ENCODE results near the gene INSC. TPM values are rescaled to one million over a fixed set of nuclear protein-coding genes. Genes with fewer than 3 reads are reported as not detected.

Gene INSC
- total and polyA plus RNA-seq, 9 of the 15 experiments (the other 6 are each of a cell fraction or from before 2014, with no cell fraction given): not detected

- ATAC-seq: no peak
- Histone ChIP-seq H3K27me3 (ENCODE audit: control insufficient read depth in 2 of 2, insufficient read depth in 2 of 2, low read length in 2 of 2) (peaks cover 0 to 5% of the 10 kb centered on the region in 2 experiments; a peak in 1 of 5 replicates), H3K9me1 (ENCODE audit: control insufficient read depth, insufficient read depth, low read length) (no peaks in the 10 kb centered on the region), H3K9ac (ENCODE audit: insufficient read depth in 1 of 2, low read depth in 2 of 2, low read length in 2 of 2) (no peak overlapping the region), H3K27ac (ENCODE audit: extremely low read depth, low read depth, low read length) (no peak overlapping the region), H3K4me1 (replicated peaks in 1 of 2; ENCODE audit: control insufficient read depth in 2 of 2, insufficient read depth in 2 of 2, low read length in 2 of 2) (no peaks in the 10 kb centered on the region), H3K4me2 (ENCODE audit: insufficient read depth, low read length) (no peak overlapping the region), H2AFZ (ENCODE audit: low read depth, low read length) (no peak overlapping the region), H4K20me1 (replicated peaks; ENCODE audit: control insufficient read depth, insufficient read depth, low read length) (no peaks in the 10 kb centered on the region), H3K4me3 (no peak overlapping the region), H3K9me3 (replicated peaks; ENCODE audit: control insufficient read depth, insufficient read depth, low read depth, low read length) (no peaks in the 10 kb centered on the region), H3K36me3 (ENCODE audit: control insufficient read depth, insufficient read depth, low read length) (no peaks in the 10 kb centered on the region), H3K79me2 (ENCODE audit: control insufficient read depth, insufficient read depth, low read length) (no peaks in the 10 kb centered on the region)
- POLR2A ChIA-PET: interaction anchor here (0.6 to 0.9 kb wide), 3 partner anchors 17 to 464 kb away, joined by 3 read pairs; no protein-coding TSS in a partner anchor
- intact Hi-C loops (cut with micrococcal nuclease) (no loop called here), in situ Hi-C loops (cut with MboI) (no loop called here)
- no peak for DNase-seq (ENCODE audit: extremely low read depth in 1 of 4, low spot score in 3 of 4)
- WGBS (ENCODE audit: insufficient coverage, low coverage, missing lambda C conversion rate): 0% methylated on average over 4 of the region's 4 CpGs
- BruUV-seq (replicated peaks): no TSS peak
- no peak for FAIRE-seq
- TF ChIP-seq LCOR (CRISPR knock-in tag; IDR thresholded peaks at IDR 0.05): no peak
- CTCF ChIA-PET (ENCODE audit: low intra/inter-chr PET ratio): no interaction called here
These were observed 6.8 kb upstream of the INSC start for GRCh38 chr11:15107730-15108515.

- no peaks in the 10 kb centered on the region for H3K79me2 ChIP-seq (ENCODE audit: control insufficient read depth, insufficient read depth, low read length)
- no peaks in the 10 kb centered on the region for H4K20me1 ChIP-seq (replicated peaks; ENCODE audit: control insufficient read depth, insufficient read depth, low read length)
- no peaks in the 10 kb centered on the region for H3K36me3 ChIP-seq (ENCODE audit: control insufficient read depth, insufficient read depth, low read length)
- H3K27ac ChIP-seq (ENCODE audit: extremely low read depth, low read depth, low read length): no peak overlapping the region
- no TSS peak for BruUV-seq (replicated peaks)
- no peak for DNase-seq (ENCODE audit: extremely low read depth in 1 of 4, low spot score in 3 of 4)
- CTCF ChIA-PET (ENCODE audit: low intra/inter-chr PET ratio): no interaction called here
- H3K4me2 ChIP-seq (ENCODE audit: insufficient read depth, low read length): no peak overlapping the region
- no peaks in the 10 kb centered on the region for H3K9me1 ChIP-seq (ENCODE audit: control insufficient read depth, insufficient read depth, low read length)
- H3K4me1 ChIP-seq (replicated peaks in 1 of 2; ENCODE audit: control insufficient read depth in 2 of 2, insufficient read depth in 2 of 2, low read length in 2 of 2): no peaks in the 10 kb centered on the region
- no peak for FAIRE-seq
- no peak overlapping the region for H2AFZ ChIP-seq (ENCODE audit: low read depth, low read length)
- peaks cover 3 to 9% of the 10 kb centered on the region in 2 experiments; a peak in 3 of 5 replicates for H3K27me3 ChIP-seq (ENCODE audit: control insufficient read depth in 2 of 2, insufficient read depth in 2 of 2, low read length in 2 of 2)
- in situ Hi-C loops (cut with MboI): no loop called here
- H3K9me3 ChIP-seq (replicated peaks; ENCODE audit: control insufficient read depth, insufficient read depth, low read depth, low read length): no peaks in the 10 kb centered on the region
- no peak overlapping the region for H3K9ac ChIP-seq (ENCODE audit: insufficient read depth in 1 of 2, low read depth in 2 of 2, low read length in 2 of 2)
- POLR2A ChIA-PET: interaction anchor here (0.9 kb wide), 1 partner anchor 17 kb away, joined by 3 read pairs; no protein-coding TSS in a partner anchor
- no peak for ATAC-seq
- intact Hi-C loops (cut with micrococcal nuclease): no loop called here
- 0% methylated on average over 2 of the region's 2 CpGs for WGBS (ENCODE audit: insufficient coverage, low coverage, missing lambda C conversion rate)
- H3K4me3 ChIP-seq: no peak overlapping the region
- no peak for TF ChIP-seq YY1 (IDR thresholded peaks at IDR 0.05; ENCODE audit: borderline replicate concordance in 1 of 3, control insufficient read depth in 1 of 3, extremely low read depth in 1 of 3, insufficient read depth in 3 of 3, insufficient read length in 1 of 3, insufficient replicate concordance in 2 of 3, low read depth in 1 of 3, low read length in 2 of 3)
- no peak for TF ChIP-seq MEIS2 (IDR thresholded peaks at IDR 0.05; ENCODE audit: partially characterized antibody)
- TF ChIP-seq RBM14 (IDR thresholded peaks at IDR 0.05; ENCODE audit: borderline replicate concordance, insufficient read depth, low read depth, low read length): no peak
- TF ChIP-seq ZNF239 (CRISPR knock-in tag; IDR thresholded peaks at IDR 0.05): no peak
- no peak for TF ChIP-seq ATF2 (CRISPR knock-in tag; IDR thresholded peaks at IDR 0.05)
These were observed 6.1 kb upstream of the INSC start for GRCh38 chr11:15108592-15109130.
